GM12873 (cell line): Measurements from ENCODE around the gene UQCC2.

Experiments used
- TF ChIP-seq, protein P1 (sequence below): IDR thresholded peaks from 2 replicates; pipeline ENCODE4 v1.5.1; 2012; ENCODE audit warnings: low read depth, mild to moderate bottlenecking, moderate library complexity, low read length, control low read depth; ENCODE audit not compliant: insufficient read depth; ENCODE audit errors: missing control alignments

Gene UQCC2

DNA sequence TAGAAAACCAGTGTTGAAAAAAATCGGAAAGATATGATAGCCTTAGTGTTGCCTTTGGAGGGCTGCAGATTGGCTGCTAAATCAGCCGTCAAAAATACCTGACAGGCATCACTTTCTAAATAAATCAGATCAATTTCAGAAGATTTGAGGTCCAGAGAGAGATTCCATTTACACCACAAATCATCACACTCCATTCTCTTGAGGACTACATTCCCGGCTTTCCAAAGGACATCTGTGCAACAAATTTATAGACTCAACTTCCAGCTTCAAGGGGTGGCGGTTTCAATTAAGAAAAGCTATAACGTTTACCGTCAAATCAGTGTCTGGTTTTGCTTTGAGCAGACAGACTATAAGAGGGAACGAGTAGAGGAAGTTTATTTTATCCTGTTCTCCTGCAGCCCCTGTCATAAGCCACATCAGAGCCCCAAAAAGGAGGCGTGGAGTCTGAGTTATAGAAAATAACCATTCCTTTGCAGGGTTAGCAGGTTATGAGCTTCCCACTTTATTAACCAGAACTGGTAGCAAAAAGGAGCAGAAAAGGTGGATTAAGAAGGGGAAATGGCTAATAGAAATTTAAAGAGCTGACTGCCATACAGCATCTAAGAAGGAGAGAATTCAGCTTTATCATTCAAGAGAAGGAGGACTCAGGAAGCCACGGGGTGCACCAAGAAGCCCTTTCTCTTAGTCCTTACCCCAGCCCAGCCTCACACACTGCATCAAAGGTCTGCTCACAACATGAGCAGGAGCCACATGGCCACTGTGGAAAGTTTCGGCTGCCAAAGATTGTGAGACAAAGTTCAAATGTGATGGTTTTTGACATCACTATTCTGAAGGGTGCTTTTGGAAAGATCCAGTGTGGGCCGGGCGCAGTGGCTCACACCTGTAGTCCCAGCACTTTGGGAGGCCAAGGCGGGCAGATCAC, 12.9 kb upstream of the UQCC2 start:
- TF ChIP-seq, protein P1, sequence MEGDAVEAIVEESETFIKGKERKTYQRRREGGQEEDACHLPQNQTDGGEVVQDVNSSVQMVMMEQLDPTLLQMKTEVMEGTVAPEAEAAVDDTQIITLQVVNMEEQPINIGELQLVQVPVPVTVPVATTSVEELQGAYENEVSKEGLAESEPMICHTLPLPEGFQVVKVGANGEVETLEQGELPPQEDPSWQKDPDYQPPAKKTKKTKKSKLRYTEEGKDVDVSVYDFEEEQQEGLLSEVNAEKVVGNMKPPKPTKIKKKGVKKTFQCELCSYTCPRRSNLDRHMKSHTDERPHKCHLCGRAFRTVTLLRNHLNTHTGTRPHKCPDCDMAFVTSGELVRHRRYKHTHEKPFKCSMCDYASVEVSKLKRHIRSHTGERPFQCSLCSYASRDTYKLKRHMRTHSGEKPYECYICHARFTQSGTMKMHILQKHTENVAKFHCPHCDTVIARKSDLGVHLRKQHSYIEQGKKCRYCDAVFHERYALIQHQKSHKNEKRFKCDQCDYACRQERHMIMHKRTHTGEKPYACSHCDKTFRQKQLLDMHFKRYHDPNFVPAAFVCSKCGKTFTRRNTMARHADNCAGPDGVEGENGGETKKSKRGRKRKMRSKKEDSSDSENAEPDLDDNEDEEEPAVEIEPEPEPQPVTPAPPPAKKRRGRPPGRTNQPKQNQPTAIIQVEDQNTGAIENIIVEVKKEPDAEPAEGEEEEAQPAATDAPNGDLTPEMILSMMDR: no peak

DNA sequence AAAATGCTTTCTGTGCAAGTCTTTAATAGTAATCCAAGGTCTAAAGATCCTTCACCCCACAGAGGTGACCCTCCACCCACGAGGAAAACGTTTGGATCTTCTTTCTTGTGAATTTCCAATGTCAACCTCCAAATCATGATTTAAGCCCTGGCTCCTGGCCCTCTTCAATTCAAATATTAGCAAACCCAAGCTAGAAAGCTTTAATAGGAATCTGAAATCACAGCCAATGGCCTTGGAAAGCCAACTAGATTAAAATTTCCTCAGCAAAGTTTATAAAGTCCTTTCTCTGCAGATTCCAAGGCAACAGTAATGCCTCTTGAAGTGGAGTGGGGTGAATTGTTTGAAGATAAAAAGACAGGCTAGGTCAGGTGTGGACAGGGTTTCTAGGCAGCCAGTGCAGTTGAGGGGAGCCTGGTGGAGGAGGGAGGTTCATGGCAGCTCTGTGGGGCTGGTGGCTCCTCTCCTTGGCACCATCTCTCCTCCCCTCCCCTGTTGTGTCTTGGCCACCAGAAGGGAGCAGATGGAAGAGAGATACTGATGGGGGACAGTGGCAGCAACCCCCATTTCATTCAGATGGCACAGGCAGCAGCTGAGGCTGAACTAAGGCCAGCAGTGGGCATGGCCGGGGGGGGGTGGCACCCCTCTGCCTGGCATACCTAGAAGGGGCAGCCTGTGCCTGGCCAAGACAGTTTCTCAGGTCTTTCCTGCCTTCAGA, 12.0 kb upstream of the UQCC2 start:
- TF ChIP-seq, protein P1: no peak

DNA sequence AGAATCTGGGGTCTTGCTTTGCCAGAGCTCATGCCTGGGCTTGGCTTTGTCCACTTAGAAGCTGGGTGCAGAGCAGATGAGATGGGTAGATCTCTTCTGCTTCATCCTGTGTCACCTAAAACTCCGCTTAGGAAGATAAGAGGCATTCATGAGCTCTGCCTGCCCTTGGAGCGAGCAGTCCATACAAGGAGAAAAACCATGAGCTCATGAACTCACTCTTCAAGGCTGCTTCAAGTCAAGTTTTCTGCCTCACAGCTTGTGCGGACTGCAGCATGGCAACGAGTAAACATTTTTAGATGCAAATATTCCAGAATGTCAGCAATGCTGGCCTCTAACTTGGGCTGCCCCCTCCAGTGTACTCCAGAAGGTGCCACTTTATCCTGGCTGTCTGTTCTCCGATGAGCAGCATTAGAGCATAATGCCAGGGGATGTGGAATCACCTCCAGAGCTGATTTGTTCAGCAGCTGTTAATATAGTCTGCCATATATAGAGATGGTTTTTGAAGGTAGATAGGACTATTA, 10.7 kb upstream of the UQCC2 start:
- TF ChIP-seq, protein P1: no peak

DNA sequence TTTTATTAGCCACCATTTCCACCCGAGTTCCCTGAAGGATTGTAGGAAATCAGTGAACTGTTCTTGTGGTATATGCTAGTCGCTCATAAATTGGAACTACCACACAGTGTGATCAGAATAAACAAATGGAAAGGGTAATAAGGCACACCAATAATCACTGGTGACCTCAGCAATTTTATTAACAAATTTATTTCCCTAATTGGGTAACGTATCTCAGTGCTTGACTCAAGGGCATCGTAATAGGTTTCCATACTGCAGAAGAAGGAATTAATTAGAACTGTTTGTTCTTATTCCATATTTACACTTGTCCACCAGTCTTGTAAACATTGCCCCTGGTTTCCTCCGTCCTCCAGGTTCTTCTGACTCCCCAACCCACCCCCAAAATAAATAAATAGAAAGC, 10.0 kb upstream of the UQCC2 start:
- TF ChIP-seq, protein P1: no peak

DNA sequence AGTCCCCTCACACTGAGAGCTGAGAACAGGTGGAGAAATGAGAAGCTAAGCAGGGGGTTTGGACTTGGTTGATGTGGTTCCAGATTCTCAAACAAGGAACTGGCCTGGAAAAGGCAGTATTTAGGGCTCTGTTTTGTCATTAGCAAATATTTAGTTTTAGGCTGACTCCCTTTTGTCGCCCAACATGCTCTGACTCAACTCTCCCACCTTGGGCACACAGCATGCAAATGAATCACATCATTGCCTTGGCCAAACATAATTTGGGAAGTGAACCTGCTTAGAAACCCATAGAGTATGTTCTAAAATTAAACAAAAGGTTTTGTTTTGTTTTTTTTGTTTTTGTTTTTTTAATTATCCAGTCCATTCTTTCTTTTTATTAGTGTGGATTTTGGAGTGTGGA, 9.5 kb upstream of the UQCC2 start:
- TF ChIP-seq, protein P1: no peak

DNA sequence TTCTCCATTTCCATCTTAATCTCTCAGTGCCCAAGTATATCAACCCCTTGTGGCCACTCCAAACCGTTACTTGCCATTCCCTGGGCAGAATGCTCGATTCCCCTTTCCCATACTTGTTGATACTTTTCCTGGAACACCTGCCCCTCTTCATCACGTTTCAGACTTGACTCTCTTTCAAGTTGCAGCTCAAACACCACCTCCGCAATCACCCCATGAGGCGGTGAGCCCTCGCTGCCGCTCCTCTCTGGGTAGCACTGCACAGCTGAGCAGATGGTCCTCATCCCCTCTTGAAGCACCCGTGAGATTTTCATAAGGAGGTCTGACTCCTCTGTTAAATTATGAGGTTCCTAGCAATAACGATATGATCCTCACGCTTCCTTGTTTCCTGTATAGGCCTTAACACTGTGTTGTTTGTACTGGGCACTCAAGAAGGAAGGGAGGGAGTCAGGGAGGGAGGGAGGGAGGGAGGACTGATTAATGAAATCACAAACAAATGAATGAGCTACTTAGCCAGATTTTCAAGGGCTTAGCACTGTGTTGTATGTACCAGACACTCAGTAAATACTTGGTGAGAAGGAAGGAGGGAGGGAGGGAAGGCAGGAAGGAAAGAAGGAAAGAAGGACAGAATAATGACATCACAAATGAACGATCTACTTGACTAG, 8.0 kb upstream of the UQCC2 start:
- TF ChIP-seq, protein P1: no peak

DNA sequence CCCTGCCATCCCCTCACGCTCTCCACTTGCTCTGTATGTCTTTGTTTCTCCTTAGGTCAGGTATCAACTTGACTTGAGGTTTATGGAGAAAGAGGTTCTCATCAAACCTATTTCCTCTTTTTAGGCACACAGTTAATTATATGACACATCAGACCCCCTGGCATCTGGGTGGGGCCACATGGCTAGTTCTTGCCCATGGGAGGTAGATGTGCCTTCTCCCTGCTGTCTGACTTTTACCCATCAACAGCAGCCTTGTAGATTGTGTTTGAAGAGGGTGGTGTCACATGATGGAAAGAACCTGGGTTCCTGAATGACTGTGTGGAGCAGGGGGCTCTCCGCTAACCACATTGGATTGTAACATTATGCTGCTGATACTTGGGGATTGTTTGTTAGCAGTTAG, 7.2 kb upstream of the UQCC2 start:
- TF ChIP-seq, protein P1: no peak
